Fibroblast of the aortic adventitia (primary cell): ENCODE results near the gene ODF2L. TPM values are rescaled to one million over a fixed set of nuclear protein-coding genes. Genes with fewer than 3 reads are reported as not detected.
A peak's percentile ranks its signal among the peaks of the same experiment; 100 is the strongest.

Experiments
- DNase-seq: peaks from one replicate; pipeline ENCODE4 v3.0.0-alpha.2; 2010; ENCODE audit warnings: low read depth
- H3K4me3 ChIP-seq: 2 replicates; pipeline ENCODE4 v1.5.1; 2011; ENCODE audit warnings: low read depth, mild to moderate bottlenecking, control low read depth, low read length, moderate library complexity
- total RNA-seq: library from RNA; depleted of rRNA; stranded (reverse); fragments of >200 nt; gene quantifications from 2 replicates; pipeline ENCODE4 v1.2.3, GENCODE V29; 2012; ENCODE audit warnings: low replicate concordance
- TF ChIP-seq, protein P1 (sequence below): IDR thresholded peaks from 2 replicates; pipeline ENCODE4 v1.5.1; 2011; ENCODE audit warnings: mild to moderate bottlenecking, low read length, control low read depth, inconsistent platforms; ENCODE audit not compliant: insufficient read depth

Gene ODF2L
- 52.4 and 65.9 TPM in 2 replicates for total RNA-seq

DNA sequence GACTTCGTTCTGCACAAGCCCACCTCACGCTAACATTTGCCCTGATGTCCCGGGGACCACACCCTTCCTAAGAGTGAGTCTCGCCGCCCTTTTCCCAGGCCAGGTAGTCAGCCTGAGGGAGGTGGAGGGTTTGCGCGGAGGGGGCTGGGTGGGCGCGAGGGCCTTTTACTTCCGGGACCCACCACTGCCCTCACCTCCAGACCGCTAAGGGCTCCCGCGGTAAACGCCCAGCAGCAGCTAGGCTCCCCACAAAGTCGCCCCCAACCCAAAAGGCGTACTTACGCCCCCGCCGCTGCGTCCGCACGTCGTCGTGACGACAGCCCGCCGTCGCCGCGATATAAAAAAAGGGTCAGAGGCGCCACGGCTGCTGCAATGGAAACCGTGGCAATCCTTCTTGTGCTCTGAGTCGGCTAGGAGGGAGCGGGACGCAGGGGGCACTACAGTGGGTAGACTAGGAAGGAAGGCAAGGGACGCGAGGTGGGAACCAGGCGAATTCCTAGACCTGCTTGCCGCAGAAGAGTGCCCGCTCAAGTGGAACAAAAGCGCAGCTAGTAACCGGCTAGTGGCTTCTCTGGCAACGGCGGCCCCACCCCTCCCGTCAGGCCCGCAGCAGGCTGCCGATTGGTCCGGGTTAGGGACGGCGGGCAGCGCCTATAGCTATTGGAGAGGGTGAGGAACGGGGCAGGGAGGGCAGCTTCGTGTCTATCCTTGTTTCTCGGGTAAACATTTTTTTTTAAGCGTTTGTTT, at the start of gene ODF2L:
ODF2L (minus strand) TSS at position 573 of the 747 bp plus-strand sequence. CDS start 9,296 bp downstream, outside the sequence.
- TF ChIP-seq, protein P1, sequence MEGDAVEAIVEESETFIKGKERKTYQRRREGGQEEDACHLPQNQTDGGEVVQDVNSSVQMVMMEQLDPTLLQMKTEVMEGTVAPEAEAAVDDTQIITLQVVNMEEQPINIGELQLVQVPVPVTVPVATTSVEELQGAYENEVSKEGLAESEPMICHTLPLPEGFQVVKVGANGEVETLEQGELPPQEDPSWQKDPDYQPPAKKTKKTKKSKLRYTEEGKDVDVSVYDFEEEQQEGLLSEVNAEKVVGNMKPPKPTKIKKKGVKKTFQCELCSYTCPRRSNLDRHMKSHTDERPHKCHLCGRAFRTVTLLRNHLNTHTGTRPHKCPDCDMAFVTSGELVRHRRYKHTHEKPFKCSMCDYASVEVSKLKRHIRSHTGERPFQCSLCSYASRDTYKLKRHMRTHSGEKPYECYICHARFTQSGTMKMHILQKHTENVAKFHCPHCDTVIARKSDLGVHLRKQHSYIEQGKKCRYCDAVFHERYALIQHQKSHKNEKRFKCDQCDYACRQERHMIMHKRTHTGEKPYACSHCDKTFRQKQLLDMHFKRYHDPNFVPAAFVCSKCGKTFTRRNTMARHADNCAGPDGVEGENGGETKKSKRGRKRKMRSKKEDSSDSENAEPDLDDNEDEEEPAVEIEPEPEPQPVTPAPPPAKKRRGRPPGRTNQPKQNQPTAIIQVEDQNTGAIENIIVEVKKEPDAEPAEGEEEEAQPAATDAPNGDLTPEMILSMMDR, result no peak
- peak; percentile 77 for DNase-seq
- H3K4me3 ChIP-seq, result peak within 1 kb of the TSS; percentile 97

- H3K4me3 ChIP-seq, result no peak overlapping the region
- no peak for DNase-seq
- TF ChIP-seq, protein P1, result no peak
Measured at GRCh38 chr1:86445919-86446318, 49.8 kb upstream of the ODF2L start.

DNA sequence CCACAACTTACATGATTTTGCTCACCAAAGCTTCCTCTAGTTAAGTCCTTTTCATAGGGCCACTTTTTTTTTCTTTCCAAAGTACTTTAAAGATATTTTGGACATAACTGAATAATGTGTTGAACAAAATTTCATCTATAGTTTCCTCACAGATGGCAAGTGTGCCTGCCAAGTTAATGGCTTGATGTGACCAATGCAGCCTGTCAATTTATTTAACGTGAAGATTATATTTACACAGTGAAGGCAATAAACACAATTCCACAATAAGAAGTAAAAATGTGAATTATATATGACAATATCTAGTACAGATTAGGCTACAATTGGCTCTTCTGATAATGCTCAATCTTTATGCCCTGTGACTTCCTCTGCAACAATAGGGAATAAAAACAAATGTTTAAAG, 45.9 kb upstream of the ODF2L start:
- no peak overlapping the region for H3K4me3 ChIP-seq
- DNase-seq, result no peak
- TF ChIP-seq, protein P1, result no peak

DNA sequence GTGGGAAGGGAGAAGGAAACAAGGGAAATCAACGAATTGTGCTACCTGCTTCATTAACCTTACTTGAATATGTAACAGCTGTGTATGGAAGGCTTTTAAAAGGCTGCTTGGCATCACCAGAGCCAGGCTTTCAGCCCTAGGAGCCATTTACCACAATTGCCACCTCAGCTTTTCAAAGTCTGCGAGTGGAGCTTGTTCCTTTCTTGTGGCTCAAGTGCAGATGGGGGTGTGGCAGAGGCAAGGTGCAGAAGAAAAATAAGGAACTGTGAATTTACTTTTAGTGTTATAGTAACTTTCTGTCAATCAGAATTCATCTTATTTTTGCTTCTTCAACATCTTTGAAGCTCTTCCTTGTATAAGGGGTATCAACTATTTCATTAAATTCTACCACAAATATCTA, 45.5 kb upstream of the ODF2L start:
- no peak for DNase-seq
- TF ChIP-seq, protein P1, result no peak
- H3K4me3 ChIP-seq, result no peak overlapping the region

- no peak overlapping the region for H3K4me3 ChIP-seq
- DNase-seq, result no peak
- TF ChIP-seq, protein P1, result no peak
Measured at GRCh38 chr1:86436041-86436440, 39.9 kb upstream of the ODF2L start.

- TF ChIP-seq, protein P1, result no peak
- no peak overlapping the region for H3K4me3 ChIP-seq
- no peak for DNase-seq
Measured at GRCh38 chr1:86435327-86435726, 39.2 kb upstream of the ODF2L start.

GRCh38 chr1:86434059-86434458, 37.9 kb upstream of the ODF2L start:
- no peak for DNase-seq
- TF ChIP-seq, protein P1, result no peak
- no peak overlapping the region for H3K4me3 ChIP-seq
